GDM1 (cell line): ENCODE data around the gene HOXB7.

ENCODE experiments used
- DNase-seq: peaks from one replicate; lab custom pipeline; 2025; lab: John Stamatoyannopoulos, UW

The HOXB7 gene

GRCh38 chr17:48594538-48595277, 16.1 kb downstream of the HOXB7 start:
- no peak for DNase-seq

GRCh38 chr17:48593840-48594537, 16.8 kb downstream of the HOXB7 start:
- peak; percentile 58 for DNase-seq

- no peak for DNase-seq
Observed at GRCh38 chr17:48593126-48593829, 17.5 kb downstream of the HOXB7 start, which contains the start of gene HOXB5. HOXB5 (minus strand) TSS chr17:48593779; CDS start chr17:48593682, 97 bp downstream.

DNA sequence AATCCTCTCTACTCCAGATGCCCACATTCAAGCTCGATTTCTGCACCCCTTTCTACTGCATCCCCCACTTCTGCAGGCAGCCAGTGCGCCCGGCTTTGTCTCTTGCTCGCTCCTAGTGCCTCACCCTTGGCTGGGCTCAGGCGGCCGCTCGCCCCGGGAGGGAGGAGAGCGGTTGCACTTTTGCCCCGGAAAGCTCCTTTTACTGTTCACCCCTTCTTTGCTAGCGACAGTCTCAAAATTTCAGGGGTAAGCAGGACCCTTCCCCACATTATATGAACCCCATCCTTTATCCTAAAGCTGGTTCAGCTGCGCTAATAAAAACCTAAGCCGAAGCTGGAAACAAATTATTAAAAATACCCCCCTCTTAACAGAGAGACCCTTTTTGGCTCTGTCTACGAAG, 18.2 kb downstream of the HOXB7 start:
- no peak for DNase-seq

- no peak for DNase-seq
Observed at GRCh38 chr17:48592057-48592514, 18.7 kb downstream of the HOXB7 start.

- no peak for DNase-seq
Observed at GRCh38 chr17:48591255-48592056, 19.4 kb downstream of the HOXB7 start.

DNA sequence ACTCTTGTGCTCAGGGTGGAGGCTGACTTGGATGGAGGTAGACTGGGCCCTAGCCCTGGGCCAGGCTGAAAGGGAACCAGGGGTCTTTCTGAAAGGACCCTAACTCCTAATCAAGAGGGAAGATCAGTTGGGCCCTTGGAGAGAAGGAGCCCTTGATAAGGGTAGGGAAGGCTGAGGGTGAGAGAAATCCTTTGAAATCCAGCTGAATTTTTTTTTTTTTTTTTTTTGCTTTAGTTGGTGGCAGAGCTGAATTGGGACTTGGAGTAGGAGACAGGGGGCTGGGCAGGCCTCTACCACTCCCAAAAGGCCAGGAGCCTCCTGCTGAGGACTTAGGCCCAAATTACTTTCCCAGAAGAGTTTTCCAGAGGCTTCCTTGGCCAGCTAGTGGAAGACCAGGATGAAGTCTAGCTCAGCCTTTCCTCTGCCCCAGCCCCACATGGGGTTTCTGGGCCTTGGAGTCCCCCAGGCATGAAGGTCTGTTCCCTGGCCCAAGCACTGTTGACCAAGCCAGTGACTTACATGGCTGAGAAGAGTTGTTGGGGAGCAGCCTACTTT, 20.1 kb downstream of the HOXB7 start:
- no peak for DNase-seq

GRCh38 chr17:48589831-48590606, 20.8 kb downstream of the HOXB7 start, which contains the start of gene HOXB3:
HOXB3 (minus strand) TSS chr17:48590241; CDS start chr17:48552474, 37,767 bp downstream.
- DNase-seq, result no peak

GRCh38 chr17:48589060-48589830, 21.6 kb downstream of the HOXB7 start:
- DNase-seq, result no peak

DNA sequence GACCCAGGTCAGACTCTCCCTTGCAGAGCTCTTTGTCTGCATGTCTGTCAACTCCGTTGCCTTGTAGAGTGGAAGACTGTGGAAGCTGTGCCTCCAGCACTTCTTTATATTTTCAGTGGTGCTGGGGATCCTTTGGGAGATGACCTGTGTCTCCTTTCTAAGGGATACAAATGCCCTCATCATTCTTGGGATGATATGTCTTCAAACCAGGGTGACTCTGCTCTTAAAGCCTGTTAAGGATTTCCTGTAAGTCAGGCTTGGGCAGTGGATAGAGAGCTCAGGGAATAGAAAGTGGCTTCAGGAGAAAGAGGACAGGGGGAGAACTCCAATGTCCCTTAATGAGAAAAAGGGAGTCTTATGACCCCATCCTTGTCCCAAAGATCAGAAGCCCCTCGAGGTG, 22.3 kb downstream of the HOXB7 start:
- DNase-seq, result no peak

DNA sequence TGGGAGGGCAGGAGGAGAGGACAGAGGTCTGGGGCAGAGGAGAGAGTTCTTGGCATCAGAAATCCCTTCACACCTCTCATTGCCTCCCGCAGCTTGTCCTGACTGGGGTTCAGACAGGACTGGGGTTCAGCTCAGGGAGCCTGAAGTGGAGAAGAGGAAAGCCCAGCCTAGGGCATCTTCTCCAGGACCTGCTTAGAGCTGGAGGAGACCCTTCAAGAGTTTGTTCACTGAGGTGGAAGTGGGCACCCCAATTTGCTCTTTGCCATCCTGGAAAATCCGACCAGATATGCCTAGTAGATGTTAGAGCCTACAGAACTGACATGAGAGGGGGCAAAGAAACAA, 22.8 kb downstream of the HOXB7 start:
- no peak for DNase-seq

GRCh38 chr17:48587276-48588073, 23.3 kb downstream of the HOXB7 start:
- DNase-seq, result no peak

DNA sequence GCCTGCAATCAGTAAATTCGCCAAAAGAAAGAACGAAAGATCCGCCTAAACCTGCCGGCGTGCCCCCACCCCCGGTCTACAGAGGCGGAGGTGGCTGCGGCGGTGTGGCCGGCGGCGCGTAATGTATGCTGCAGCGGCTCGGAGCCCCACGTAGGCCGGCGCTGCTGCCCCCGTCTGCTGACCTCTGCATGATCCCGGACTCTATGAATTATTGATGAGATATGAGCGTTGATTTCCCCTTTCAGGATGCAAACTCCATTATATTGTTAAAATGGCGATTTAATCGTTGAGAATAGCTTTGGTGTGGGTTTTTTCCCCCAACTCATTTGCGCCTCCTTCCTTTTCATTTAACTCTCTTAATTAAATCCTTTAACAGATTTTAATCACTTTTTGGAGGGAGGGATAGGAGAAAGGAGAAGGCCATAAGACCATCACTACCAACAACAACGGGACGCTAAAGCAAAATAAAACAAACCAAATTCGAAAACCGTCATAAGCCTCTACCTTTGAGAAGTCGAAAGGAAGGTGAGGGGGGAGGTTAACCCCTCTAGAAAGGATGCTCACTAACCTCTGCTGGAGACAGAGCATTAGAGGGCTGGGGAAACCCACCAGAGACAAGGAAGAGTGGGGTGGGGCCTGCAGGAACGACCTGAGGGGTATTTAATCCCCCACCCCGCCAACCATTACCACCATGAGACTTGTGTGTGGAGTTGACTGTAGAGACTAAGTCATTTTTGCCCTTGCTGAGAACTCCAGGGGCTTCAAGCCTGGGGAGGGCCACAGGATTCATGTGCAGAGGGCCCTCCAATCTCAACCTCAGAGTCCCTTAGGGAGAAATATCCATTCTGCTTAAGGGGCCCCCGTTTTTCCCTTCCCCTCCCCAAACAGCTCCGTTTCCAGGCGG, 24.2 kb downstream of the HOXB7 start:
- no peak for DNase-seq

DNA sequence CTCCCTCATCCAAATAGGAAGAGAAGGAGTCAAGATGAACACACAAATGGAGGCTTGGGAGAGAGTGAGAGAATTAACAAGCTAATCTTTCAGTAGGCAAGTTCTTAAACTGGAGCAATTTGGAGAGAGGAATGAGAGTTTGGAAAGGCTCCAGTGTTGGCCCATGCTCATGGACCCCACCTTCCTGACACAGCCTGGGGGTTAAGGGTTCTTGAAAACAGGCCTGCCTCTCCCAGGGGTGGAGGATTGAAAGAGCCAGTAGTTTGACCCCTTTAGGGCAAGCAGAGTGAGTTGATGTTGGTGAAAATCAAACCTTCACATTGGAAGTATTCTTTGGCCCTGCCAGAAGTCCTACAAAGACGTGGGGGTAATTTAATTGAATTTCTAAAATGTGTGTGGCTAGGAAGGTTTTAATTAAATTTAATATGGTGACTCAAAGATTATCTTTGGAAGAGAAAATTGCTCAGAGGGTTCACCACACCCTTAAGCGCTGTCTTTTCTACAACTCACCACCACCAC, 26.5 kb downstream of the HOXB7 start:
- no peak for DNase-seq

DNA sequence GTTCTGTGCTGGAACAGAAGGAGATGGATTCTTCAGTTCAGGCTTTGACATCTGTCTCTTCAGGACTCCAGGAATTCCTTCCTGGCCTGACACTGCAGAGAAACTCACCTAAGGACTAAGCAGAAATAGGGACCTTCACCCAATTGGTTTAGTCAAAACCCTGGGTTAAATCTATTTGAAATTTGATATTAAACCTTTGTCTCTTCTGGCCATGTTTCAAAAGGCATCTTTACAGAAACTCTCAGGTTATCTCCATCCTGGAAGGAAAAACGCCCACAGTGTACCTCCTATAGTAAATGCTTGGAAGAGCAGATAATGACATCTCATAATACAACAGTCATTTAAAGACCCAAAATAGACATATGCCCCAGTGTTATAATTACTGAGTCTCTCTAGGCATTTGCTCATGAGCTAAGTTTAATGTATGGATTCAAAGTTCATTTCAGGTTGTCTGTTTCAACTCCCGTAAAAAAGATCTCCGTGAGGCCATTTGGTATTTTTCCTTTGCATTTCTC, 27.1 kb downstream of the HOXB7 start:
- DNase-seq, result no peak

- DNase-seq, result no peak
Observed at GRCh38 chr17:48582750-48583069, 28.1 kb downstream of the HOXB7 start.

GRCh38 chr17:48579760-48580554, 30.9 kb downstream of the HOXB7 start:
- no peak for DNase-seq
